Hippocampal formation (tissue), 2 donors: ENCODE data around the gene PLPPR4.
"Not testable (repeated sequence)": the region's sequence is repeated elsewhere in the genome, so short reads cannot be mapped to it uniquely, and the experiment has no call there.

ENCODE experiments used
- DNase-seq, 2 donors: peaks; one replicate each; lab custom pipeline; 2025; lab: John Stamatoyannopoulos, UW

The PLPPR4 gene

GRCh38 chr1:99264201-99265021 is at the start of gene PLPPR4:
Gene PLPPR4 (plus strand): TSS chr1:99264492. CDS start chr1:99264594, 102 bp downstream.
- peak; percentile 13 to 60 for DNase-seq

- no peak for DNase-seq
Measured at GRCh38 chr1:99216956-99217355, 47.3 kb upstream of the PLPPR4 start.

- no peak for DNase-seq
Measured at GRCh38 chr1:99217599-99217998, 46.7 kb upstream of the PLPPR4 start.

- DNase-seq = no peak
Measured at GRCh38 chr1:99218572-99218971, 45.7 kb upstream of the PLPPR4 start.

GRCh38 chr1:99218999-99219398 is 45.3 kb upstream of the PLPPR4 start:
- no peak for DNase-seq

GRCh38 chr1:99227056-99227897 is 37.0 kb upstream of the PLPPR4 start:
- DNase-seq = peak in 1 of 2 donors; percentile 9

GRCh38 chr1:99228153-99228552 is 36.1 kb upstream of the PLPPR4 start:
- DNase-seq = no peak

GRCh38 chr1:99229122-99229521 is 35.2 kb upstream of the PLPPR4 start:
- DNase-seq = peak in 1 of 2 donors; percentile 1

GRCh38 chr1:99230695-99231094 is 33.6 kb upstream of the PLPPR4 start:
- no peak for DNase-seq

GRCh38 chr1:99232172-99232571 is 32.1 kb upstream of the PLPPR4 start:
- DNase-seq = no peak

GRCh38 chr1:99233446-99233845 is 30.8 kb upstream of the PLPPR4 start:
- peak in 1 of 2 donors; percentile 47 for DNase-seq

GRCh38 chr1:99236756-99237155 is 27.5 kb upstream of the PLPPR4 start:
- DNase-seq = no peak

GRCh38 chr1:99239690-99240089 is 24.6 kb upstream of the PLPPR4 start:
- no peak for DNase-seq

GRCh38 chr1:99240621-99241020 is 23.7 kb upstream of the PLPPR4 start:
- DNase-seq = no peak

GRCh38 chr1:99246152-99246551 is 18.1 kb upstream of the PLPPR4 start:
- no peak for DNase-seq

- DNase-seq = no peak
Measured at GRCh38 chr1:99247199-99247598, 17.1 kb upstream of the PLPPR4 start.

- no peak for DNase-seq
Measured at GRCh38 chr1:99250728-99251127, 13.6 kb upstream of the PLPPR4 start.

- no peak for DNase-seq
Measured at GRCh38 chr1:99251308-99251707, 13.0 kb upstream of the PLPPR4 start.

GRCh38 chr1:99252630-99253029 is 11.7 kb upstream of the PLPPR4 start:
- no peak for DNase-seq

GRCh38 chr1:99260402-99260801 is 3.9 kb upstream of the PLPPR4 start:
- DNase-seq = not testable (repeated sequence)

GRCh38 chr1:99265124-99265523 is 832 bp downstream of the PLPPR4 start:
- DNase-seq = no peak

- no peak for DNase-seq
Measured at GRCh38 chr1:99266726-99267125, 2.4 kb downstream of the PLPPR4 start.

- no peak for DNase-seq
Measured at GRCh38 chr1:99268021-99268420, 3.7 kb downstream of the PLPPR4 start.
